Right lobe of liver (tissue), 4 donors: ENCODE results near the gene ABCF1.

ENCODE experiments used
- CTCF ChIP-seq, 4 donors: fragments of 200-600 bp in 3 of 4; fragments of 450-650 bp in 1 of 4; IDR thresholded peaks; one replicate each; pipeline versions ENCODE4 v1.5.1 to v1.8.0; 2016 to 2022; ENCODE audit warnings: antibody characterized with exemption in 4 of 4, mild to moderate bottlenecking in 2 of 4
- POLR2A ChIP-seq: fragments of 450-650 bp; IDR thresholded peaks from one replicate; pipeline ENCODE4 v1.6.1; 2017; ENCODE audit warnings: antibody characterized with exemption, mild to moderate bottlenecking
- donor health status: DM: no; HTN: no; CAD: no.
- donor health status: DM: no; HTN: no; CAD: no.
- donor health status: DM: no; HTN: yes; CAD: no.

- TF ChIP-seq CTCF (IDR thresholded peaks at IDR 0.05) (no peak), POLR2A (no peak)
Observed at GRCh38 chr6:30562470-30563425, 8.5 kb upstream of the ABCF1 start.
